Middle frontal gyrus (tissue), 1 donor: ENCODE data around the gene SLC29A4.
"Not testable (repeated sequence)": the region's sequence is repeated elsewhere in the genome, so short reads cannot be mapped to it uniquely, and the experiment has no call there.

Source experiments
- DNase-seq: peaks from one replicate; pipeline ENCODE4 v3.0.0-alpha.2; 2015; ENCODE audit warnings: low spot score; ENCODE audit errors: extremely low spot score

SLC29A4 gene

DNA sequence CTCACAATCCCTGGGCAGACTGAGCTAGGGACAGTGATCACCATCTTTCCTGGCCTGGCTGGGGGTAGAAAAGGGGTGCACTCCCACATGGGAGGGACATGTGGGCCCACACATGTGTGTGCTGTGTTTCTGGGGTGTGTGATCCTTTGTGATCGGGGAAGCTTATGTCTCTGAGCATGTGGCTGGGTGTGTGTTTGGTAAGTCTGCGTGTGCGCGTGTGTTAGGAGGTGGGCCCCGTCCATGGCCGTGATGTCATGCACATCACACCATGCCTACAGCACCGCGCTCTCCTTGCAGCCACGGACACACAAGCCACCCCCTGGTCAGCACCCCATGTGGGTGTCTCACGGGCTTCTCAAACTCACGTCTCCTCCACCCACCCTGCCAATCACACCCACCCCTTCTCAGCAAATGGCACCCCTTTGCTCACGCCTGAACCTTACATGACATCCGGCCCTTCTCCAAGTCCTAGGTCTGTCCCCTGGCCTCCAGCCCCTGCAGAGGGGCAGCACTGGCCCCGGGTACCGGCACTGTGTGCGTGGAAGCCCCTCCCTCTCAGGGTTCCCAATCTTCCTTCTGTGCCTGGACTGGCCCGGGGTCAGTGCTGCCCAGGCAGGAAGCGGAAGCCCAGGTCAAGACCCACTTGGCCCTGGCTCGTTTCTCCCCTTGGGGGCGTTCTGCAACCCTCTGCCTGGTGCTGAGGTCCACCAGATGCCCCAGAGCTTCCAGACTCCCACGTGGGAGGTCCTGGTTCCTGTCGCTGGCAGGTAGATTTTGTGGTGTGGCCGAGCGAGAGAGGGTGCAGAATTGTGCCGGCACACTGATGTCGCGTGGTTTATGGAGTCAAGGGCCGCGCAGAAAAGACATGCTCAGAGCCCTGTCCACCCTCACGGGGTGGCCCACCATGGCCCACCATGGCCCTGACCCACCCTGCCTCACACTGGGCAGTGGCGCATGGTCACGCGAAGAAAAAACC lies 12.6 kb downstream of the SLC29A4 start:
- no peak for DNase-seq

DNA sequence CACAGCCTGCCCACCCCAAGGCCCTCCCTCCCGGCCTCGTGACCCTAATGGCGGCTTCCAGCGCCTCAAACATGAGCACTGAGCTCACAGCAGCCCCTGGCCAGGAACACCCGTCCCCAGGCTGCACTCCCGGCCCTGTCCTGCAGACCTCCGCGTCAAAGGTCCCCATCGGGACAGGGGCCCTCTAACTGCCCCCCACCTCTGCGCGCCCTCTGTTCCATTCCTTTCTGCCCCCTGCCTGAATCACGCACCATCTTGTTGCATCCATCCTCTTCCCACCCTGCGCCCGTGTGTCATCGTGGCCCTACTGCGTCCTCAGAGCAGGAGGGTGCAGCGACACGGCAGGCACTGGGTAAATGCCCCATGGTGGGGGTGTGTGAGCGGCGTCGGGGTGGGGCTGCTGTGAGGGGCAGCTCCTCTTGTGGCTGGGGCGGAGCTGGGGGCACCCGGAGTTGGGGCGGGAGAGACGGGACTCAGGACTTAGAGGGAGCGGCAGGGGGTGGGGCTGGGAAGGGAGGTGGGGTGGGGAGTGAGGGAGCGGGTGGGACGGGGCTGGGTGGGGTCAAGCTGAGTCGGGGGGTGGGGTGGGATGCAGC lies 13.4 kb downstream of the SLC29A4 start:
- no peak for DNase-seq

- DNase-seq = no peak
Measured at GRCh38 chr7:5296611-5297226, 14.0 kb downstream of the SLC29A4 start.

DNA sequence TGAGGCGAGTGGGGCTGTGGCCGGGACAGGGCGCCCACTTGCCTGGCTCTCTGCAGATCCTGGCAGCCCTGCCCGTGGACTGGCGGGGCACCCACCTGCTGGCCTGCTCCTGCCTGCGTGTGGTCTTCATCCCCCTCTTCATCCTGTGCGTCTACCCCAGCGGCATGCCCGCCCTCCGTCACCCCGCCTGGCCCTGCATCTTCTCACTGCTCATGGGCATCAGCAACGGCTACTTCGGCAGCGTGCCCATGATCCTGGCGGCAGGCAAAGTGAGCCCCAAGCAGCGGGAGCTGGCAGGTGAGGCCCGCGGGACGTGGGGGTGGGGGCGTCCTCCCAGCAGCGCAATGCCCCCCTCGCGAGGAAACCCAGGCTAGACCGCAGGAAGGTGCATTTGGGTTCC lies 17.6 kb downstream of the SLC29A4 start:
- DNase-seq = no peak

GRCh38 chr7:5302577-5302976 lies 19.8 kb downstream of the SLC29A4 start:
- DNase-seq = no peak

- DNase-seq = no peak
Measured at GRCh38 chr7:5303061-5303460, 20.3 kb downstream of the SLC29A4 start.

DNA sequence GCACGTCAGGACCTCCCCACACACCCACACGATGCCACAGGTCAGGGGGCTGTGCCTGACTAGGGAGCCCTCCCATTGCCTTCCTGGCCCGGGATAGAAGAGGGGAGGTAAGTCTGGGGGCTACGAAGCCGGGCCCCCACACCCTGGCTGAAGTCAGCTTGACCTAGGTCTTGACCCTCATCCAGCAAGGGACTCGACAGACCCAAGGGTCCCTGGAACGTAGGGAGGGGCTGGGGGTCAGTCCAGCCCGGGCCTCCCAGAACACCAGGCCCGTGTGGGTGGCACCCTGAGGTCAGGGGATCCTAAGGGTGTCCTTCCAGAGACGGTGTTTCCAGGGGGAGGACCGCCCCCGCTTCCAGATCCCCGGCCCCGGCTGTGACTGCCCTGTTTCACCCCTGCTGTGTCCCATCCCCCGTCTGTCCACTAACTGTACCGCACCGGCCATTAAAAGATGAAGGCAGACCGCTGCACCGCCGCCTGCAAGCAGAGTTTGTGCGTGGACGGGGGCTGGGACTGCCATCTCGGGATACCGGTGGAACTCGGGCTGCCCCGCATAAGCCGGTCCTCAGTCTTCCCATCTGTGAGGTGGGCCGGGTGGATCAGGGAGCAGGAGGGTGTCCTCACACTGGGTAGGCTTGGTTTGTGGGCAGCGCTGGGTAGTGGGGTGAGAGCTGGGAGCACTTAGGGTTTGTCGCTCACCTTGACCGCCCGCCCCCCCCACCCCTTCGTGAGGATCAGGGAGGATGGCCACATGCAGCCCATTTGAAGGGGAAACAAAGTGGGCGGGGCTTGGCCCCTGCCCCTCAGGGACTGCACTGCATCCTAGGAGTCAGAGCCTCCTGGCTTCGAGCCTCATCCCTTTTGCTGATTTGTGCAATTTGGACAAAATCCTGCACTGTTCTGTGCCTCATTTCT lies 21.1 kb downstream of the SLC29A4 start:
- no peak for DNase-seq

GRCh38 chr7:5305050-5305449 lies 22.3 kb downstream of the SLC29A4 start:
- DNase-seq = not testable (repeated sequence)

- DNase-seq = not testable (repeated sequence)
Measured at GRCh38 chr7:5307221-5308142, 24.7 kb downstream of the SLC29A4 start.

- no peak for DNase-seq
Measured at GRCh38 chr7:5309146-5309545, 26.4 kb downstream of the SLC29A4 start.

GRCh38 chr7:5310822-5311405 lies 28.2 kb downstream of the SLC29A4 start:
- DNase-seq = no peak

DNA sequence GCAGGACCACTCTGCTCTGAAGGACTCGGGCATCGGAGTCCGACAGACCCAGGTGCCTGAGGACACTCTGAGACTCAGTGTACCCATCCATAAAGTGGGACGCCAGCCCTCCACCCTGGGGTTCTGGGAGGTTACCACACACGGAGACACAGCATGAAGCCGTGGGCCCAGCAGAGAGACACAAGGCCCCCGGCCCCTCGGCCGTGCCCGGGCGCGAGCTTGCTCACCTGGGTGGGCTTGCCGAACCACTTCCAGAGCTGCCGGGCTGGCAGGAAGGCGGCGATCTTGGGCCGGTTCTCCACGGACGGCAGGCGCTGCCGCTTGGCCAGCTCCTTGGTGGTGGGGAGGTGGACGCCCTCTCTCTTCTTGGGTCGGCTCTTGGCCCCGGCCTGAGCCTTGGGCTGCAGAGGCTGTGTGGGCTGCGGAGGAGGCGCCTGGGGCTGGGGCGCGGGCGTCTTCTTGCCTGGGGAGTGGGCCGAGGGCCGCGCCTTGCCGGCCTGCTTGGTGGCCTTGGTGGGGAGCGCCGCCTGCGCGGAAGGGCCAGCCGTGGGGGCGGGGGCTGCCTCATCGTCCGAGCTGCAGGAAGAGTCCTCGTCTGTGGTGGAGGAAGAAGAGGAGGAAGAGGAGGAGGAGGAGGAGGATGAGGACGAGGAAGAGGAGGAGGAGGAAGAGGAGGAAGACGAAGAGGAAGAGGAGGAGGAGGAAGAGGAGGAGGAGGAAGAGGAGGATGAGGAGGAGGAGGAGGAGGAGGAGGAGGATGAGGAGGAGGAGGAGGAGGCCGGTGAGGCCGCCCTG lies 29.7 kb downstream of the SLC29A4 start:
- DNase-seq = not testable (repeated sequence)

- not testable (repeated sequence) for DNase-seq
Measured at GRCh38 chr7:5313076-5313885, 30.5 kb downstream of the SLC29A4 start.

GRCh38 chr7:5314864-5315263 lies 32.1 kb downstream of the SLC29A4 start:
- DNase-seq = no peak

GRCh38 chr7:5315761-5316160 lies 33.0 kb downstream of the SLC29A4 start:
- DNase-seq = no peak

DNA sequence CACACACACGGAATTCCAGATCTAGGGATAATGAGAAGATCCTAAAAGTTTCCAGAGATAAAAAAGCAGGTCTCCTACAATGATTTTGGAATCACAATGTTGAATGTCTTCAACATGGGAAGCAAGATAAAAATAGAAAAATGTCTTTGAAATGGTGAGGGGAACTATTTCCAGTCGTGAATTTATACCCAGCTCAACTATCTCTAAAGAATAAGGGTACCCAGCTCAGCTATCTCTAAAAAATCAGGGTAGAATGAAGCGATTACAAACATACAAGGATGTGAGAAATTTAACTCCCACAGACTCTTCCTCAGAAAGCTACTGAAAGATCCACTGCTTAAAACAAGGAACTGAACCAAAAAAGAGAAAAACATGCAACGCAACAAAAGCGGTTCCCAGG lies 35.9 kb downstream of the SLC29A4 start:
- DNase-seq = not testable (repeated sequence)

GRCh38 chr7:5320391-5320790 lies 37.6 kb downstream of the SLC29A4 start:
- no peak for DNase-seq

GRCh38 chr7:5320802-5321396 lies 38.2 kb downstream of the SLC29A4 start:
- DNase-seq = no peak
